Testis (tissue), 3 donors: Measurements from ENCODE around the gene DSG3. TPM values are rescaled to one million over a fixed set of nuclear protein-coding genes. Genes with fewer than 3 reads are reported as not detected.
"Not testable (repeated sequence)": the region's sequence is repeated elsewhere in the genome, so short reads cannot be mapped to it uniquely, and the experiment has no call there.

Experiments
- DNase-seq: peaks from one replicate; pipeline ENCODE4 v3.0.0-alpha.2; 2019
- H3K27ac ChIP-seq, 2 donors: fragments of 200-600 bp; sonication (generic); one replicate each; pipeline ENCODE4 v1.5.1; 2019
- H3K27me3 ChIP-seq: fragments of 200-600 bp; sonication (generic); one replicate; pipeline ENCODE4 v1.5.1; 2019
- H3K36me3 ChIP-seq: fragments of 200-600 bp; sonication (generic); one replicate; pipeline ENCODE4 v1.5.1; 2017; ENCODE audit warnings: low read depth; ENCODE audit errors: missing control alignments
- H3K4me1 ChIP-seq: fragments of 200-600 bp; sonication (generic); one replicate; pipeline ENCODE4 v1.5.1; 2019
- H3K4me3 ChIP-seq, 2 donors: fragments of 200-600 bp; sonication (generic); one replicate each; pipeline ENCODE4 v1.5.1; 2017 to 2019
- H3K9me3 ChIP-seq: fragments of 200-600 bp; sonication (generic); one replicate; pipeline ENCODE4 v1.5.1; 2017
- POLR2A ChIP-seq: fragments of 450-650 bp; IDR thresholded peaks from one replicate; pipeline ENCODE4 v1.6.1; 2017; ENCODE audit warnings: antibody characterized with exemption, mild to moderate bottlenecking, moderate library complexity
- WGBS, 2 donors: methylation state at CpG; one replicate each; pipeline ENCODE4 v1.1.5; 2018; 5-methylcytosine and 5-hydroxymethylcytosine counted together
- intact Hi-C: fragments of 100-400 bp; cut with DNase I; formaldehyde crosslinking; loops from one replicate; pipeline ENCODE4 v1.15.1; 2023; ENCODE audit warnings: low total_unique reads
- polyA plus RNA-seq: library from polyadenylated mRNA; stranded (reverse); fragments of 350-450 nt; fragmentation: Illumina TruSeq; extraction: RNeasy Lipid Tissue Mini Kit (QIAGEN cat#74804); gene quantifications from one replicate; pipeline ENCODE4 v1.2.3, GENCODE V29; 2014; ENCODE audit warnings: low read depth, low replicate concordance; ENCODE audit not compliant: insufficient read depth
- total RNA-seq, 2 donors: library from RNA; depleted of rRNA; stranded (reverse); fragments of >200 nt; gene quantifications; one replicate each; pipeline ENCODE4 v1.2.3, GENCODE V29; 2016
- TF ChIP-seq, protein P1 (sequence below), 3 experiments: fragments of 450-650 bp in 2 of 3; fragments of 200-600 bp in 1 of 3; sonication (generic) in 1 of 3; IDR thresholded peaks; one replicate each; pipeline ENCODE4 v1.5.1; 2016 to 2019; ENCODE audit warnings: antibody characterized with exemption in 3 of 3, mild to moderate bottlenecking in 2 of 3, moderate library complexity in 1 of 3

Gene DSG3
- total and polyA plus RNA-seq, 3 donors from 2014 or later = 0.16 to 0.19 (median 0.16) TPM

DNA sequence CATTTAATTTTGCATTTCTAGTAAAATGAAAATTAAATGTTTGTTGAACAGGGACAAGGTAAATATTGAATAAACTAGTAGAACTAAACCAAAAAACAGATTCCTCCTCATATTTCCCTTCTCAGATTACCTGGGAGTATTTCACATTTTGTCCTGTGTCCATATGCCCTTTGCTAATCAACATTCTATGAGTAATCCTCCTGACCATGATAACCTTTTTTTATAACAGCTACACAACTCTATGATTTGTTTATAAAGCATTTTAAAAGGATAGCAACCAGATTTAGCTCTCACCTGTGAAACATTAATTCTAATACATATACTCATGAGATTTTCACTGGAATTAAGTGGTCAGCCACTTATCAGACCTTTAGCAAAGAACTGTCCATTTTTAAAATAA lies 43.3 kb downstream of the DSG3 start:
- no peak for DNase-seq
- H3K27me3 ChIP-seq = no peaks in the 10 kb centered on the region
- H3K9me3 ChIP-seq = no peaks in the 10 kb centered on the region
- no peak overlapping the region for H3K4me3 ChIP-seq
- H3K27ac ChIP-seq = no peak overlapping the region
- H3K4me1 ChIP-seq = no peaks in the 10 kb centered on the region
- TF ChIP-seq, protein P1, sequence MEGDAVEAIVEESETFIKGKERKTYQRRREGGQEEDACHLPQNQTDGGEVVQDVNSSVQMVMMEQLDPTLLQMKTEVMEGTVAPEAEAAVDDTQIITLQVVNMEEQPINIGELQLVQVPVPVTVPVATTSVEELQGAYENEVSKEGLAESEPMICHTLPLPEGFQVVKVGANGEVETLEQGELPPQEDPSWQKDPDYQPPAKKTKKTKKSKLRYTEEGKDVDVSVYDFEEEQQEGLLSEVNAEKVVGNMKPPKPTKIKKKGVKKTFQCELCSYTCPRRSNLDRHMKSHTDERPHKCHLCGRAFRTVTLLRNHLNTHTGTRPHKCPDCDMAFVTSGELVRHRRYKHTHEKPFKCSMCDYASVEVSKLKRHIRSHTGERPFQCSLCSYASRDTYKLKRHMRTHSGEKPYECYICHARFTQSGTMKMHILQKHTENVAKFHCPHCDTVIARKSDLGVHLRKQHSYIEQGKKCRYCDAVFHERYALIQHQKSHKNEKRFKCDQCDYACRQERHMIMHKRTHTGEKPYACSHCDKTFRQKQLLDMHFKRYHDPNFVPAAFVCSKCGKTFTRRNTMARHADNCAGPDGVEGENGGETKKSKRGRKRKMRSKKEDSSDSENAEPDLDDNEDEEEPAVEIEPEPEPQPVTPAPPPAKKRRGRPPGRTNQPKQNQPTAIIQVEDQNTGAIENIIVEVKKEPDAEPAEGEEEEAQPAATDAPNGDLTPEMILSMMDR (IDR thresholded peaks at IDR 0.05) = no peak
- no peak for TF ChIP-seq POLR2A
- intact Hi-C loops = no loop called here
- no peaks in the 10 kb centered on the region for H3K36me3 ChIP-seq

DNA sequence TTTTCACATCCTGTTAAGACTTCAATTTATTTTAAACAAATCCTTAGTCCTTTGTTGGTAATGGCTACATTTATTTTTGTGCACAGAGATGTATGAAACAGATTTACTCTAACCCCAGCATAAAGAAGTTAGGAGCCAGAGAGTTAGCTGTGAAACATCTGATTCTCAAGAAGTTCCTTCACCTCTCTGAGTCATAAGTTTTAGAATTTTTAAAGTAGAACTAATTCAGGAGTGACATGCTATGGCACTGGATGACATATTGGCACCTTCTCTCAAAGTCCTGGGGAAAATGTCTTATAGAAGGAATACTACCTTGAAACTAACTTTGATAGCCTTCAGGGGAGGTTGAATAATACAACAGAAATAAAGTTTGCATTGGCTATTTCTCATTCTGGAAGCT lies 44.0 kb downstream of the DSG3 start:
- H3K4me3 ChIP-seq = no peak overlapping the region
- no peaks in the 10 kb centered on the region for H3K27me3 ChIP-seq
- no peaks in the 10 kb centered on the region for H3K4me1 ChIP-seq
- intact Hi-C loops = no loop called here
- no peak overlapping the region for H3K27ac ChIP-seq
- no peak for DNase-seq
- TF ChIP-seq, protein P1 (IDR thresholded peaks at IDR 0.05) = no peak
- no peak for TF ChIP-seq POLR2A
- H3K9me3 ChIP-seq = no peaks in the 10 kb centered on the region
- no peaks in the 10 kb centered on the region for H3K36me3 ChIP-seq

DNA sequence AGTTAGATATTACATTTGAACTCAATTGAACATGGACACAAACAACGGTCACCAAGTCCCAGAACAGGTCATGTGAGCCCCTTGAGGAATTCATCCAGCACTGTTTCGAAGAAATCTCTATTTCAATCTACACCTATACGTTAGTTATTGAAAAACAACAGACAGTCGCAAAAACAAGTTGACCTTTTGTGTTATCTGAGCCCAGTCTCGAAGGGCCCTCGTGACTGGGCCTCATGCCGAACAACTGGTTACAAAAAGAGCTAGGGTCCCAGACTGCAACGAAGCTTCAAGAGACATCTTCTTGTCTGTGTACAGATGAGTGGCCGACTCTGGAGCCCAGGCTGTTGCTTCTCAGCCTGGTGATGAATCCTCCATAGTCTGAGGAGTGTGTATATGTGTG lies 45.1 kb downstream of the DSG3 start:
- H3K4me3 ChIP-seq = no peak overlapping the region
- DNase-seq = no peak
- no peaks in the 10 kb centered on the region for H3K27me3 ChIP-seq
- H3K27ac ChIP-seq = no peak overlapping the region
- no peaks in the 10 kb centered on the region for H3K36me3 ChIP-seq
- intact Hi-C loops = no loop called here
- TF ChIP-seq, protein P1 (IDR thresholded peaks at IDR 0.05) = no peak
- no peak for TF ChIP-seq POLR2A
- WGBS, 2 donors = 89 to 94% methylated on average over 8 to 9 of the region's 9 CpGs
- H3K4me1 ChIP-seq = no peaks in the 10 kb centered on the region
- H3K9me3 ChIP-seq = no peaks in the 10 kb centered on the region

DNA sequence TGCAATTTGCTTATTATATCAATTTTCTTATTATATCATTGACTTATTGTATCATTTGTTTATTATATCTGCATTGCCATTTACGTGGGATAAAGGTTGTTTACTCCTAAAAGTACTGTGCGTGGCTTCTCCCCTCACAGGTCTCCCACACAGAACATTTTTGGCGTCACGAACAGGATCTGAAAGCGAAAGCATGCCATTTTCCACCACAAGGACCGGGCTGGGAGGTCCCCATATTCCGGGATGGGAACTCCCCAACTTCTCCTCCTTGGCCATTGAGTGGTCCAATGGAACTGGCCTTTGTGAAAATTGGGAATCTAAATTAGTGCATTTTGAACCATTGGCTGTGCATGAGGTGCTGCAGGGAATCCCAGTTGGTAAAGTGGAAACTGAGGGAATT lies 45.6 kb downstream of the DSG3 start:
- no peaks in the 10 kb centered on the region for H3K27me3 ChIP-seq
- no peak overlapping the region for H3K4me3 ChIP-seq
- H3K36me3 ChIP-seq = no peaks in the 10 kb centered on the region
- H3K9me3 ChIP-seq = no peaks in the 10 kb centered on the region
- 84 to 89% methylated on average over 7 of the region's 7 CpGs for WGBS, 2 donors
- no peak overlapping the region for H3K27ac ChIP-seq
- no peak for DNase-seq
- no peaks in the 10 kb centered on the region for H3K4me1 ChIP-seq
- TF ChIP-seq POLR2A = no peak
- TF ChIP-seq, protein P1 (IDR thresholded peaks at IDR 0.05) = no peak
- intact Hi-C loops = no loop called here

DNA sequence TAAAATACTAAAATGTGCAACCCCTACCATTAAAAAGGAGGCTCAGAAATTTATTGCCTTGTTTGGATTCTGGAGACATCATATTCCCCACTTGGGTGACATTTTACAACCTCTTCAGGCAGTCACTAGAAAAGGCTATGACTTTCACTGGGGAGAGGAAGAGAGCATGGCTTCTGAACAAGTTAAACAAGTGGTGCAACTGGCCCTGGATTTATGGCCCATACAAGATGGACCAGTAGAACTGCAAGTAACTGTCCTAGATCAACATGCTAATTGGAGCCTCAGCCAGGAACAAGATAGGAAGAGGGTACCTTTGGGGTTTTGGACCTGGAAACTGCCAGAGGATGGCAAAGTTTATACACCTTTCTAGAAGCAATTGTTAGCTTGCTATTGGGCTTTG lies 46.4 kb downstream of the DSG3 start:
- no peak for DNase-seq
- no peak overlapping the region for H3K27ac ChIP-seq
- intact Hi-C loops = no loop called here
- TF ChIP-seq, protein P1 (IDR thresholded peaks at IDR 0.05) = no peak
- TF ChIP-seq POLR2A = no peak
- H3K4me1 ChIP-seq = no peaks in the 10 kb centered on the region
- H3K27me3 ChIP-seq = no peaks in the 10 kb centered on the region
- H3K4me3 ChIP-seq = no peak overlapping the region
- H3K9me3 ChIP-seq = no peaks in the 10 kb centered on the region
- no peaks in the 10 kb centered on the region for H3K36me3 ChIP-seq

DNA sequence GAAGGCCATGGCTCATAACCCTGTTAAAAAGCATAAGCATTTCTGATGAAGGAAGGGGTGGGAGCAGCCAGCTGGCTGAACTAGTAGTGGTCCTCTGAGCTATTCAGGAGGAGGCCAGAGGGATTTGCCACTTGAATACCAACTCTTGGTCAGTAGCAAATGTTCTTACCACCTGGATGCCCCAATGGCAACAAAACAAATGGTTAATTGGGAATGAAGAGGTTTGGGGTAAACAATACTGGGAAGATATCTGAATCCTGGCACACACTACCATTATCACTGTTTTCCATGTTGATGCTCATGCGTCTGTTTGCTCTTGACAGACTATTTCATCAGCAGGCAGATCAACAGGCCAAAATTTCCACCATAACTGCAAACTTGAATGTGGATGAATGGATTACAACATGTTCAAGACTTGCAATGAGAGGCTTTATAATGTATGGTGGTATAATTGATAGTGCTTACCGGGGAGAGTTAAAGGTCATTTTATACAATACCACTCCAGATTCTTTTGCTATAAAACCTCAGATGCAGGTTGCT lies 47.2 kb downstream of the DSG3 start:
- H3K4me3 ChIP-seq, H3K27ac ChIP-seq, H3K36me3 ChIP-seq, H3K4me1 ChIP-seq, H3K27me3 ChIP-seq, H3K9me3 ChIP-seq, DNase-seq, intact Hi-C loops: not testable (repeated sequence)
- 61 to 62% methylated on average over 2 of the region's 2 CpGs for WGBS, 2 donors
